Measurements from ENCODE around the gene DHRSX. TPM values are rescaled to one million over a fixed set of nuclear protein-coding genes. Genes with fewer than 3 reads are reported as not detected.

The DHRSX gene
- total and polyA plus RNA-seq, 9 of the 15 experiments (the other 6 are each of a cell fraction or from before 2014, with no cell fraction given) = 0.59 to 11.0 (median 6.2) TPM

DNA sequence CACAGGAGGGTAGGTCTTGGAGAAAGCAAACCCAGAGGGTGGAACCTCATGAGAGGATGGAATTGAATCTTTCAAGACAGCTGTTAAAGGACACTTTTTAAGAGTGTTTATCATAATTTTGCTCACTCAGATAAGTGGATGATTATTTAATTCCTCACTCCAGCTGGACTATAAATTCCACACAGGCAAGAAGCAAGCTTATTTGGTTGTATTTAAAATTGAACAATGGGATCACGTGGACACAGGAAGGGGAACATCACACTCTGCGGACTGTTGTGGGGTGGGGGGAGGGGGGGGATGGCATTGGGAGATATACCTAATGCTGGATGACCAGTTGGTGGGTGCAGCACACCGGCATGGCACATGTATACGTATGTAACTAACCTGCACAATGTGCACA, 116.3 kb downstream of the DHRSX start (continued):
- TF ChIP-seq, protein P1, sequence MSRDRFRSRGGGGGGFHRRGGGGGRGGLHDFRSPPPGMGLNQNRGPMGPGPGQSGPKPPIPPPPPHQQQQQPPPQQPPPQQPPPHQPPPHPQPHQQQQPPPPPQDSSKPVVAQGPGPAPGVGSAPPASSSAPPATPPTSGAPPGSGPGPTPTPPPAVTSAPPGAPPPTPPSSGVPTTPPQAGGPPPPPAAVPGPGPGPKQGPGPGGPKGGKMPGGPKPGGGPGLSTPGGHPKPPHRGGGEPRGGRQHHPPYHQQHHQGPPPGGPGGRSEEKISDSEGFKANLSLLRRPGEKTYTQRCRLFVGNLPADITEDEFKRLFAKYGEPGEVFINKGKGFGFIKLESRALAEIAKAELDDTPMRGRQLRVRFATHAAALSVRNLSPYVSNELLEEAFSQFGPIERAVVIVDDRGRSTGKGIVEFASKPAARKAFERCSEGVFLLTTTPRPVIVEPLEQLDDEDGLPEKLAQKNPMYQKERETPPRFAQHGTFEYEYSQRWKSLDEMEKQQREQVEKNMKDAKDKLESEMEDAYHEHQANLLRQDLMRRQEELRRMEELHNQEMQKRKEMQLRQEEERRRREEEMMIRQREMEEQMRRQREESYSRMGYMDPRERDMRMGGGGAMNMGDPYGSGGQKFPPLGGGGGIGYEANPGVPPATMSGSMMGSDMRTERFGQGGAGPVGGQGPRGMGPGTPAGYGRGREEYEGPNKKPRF (IDR thresholded peaks at IDR 0.05; ENCODE audit: low read depth, low read length) = no peak
- TF ChIP-seq POLR2G (IDR thresholded peaks at IDR 0.05; ENCODE audit: low read depth, low read length) = no peak
- TF ChIP-seq ARHGAP35 (IDR thresholded peaks at IDR 0.05; ENCODE audit: partially characterized antibody) = no peak
- no peak for TF ChIP-seq SNAPC5 (CRISPR knock-in tag; IDR thresholded peaks at IDR 0.05)
- TF ChIP-seq HDAC2 (IDR thresholded peaks at IDR 0.05) = no peak
- no peak for TF ChIP-seq ZNF23 (CRISPR knock-in tag; IDR thresholded peaks at IDR 0.05)
- no peak for TF ChIP-seq NONO (IDR thresholded peaks at IDR 0.05; ENCODE audit: low read depth in 2 of 2, low read length in 1 of 2)
- TF ChIP-seq FOXP1 (CRISPR knock-in tag; IDR thresholded peaks at IDR 0.05) = no peak
- TF ChIP-seq TBL1XR1 (IDR thresholded peaks at IDR 0.05; ENCODE audit: low read length in 2 of 2) = no peak
- TF ChIP-seq PHF8 (IDR thresholded peaks at IDR 0.05; ENCODE audit: borderline replicate concordance, low read length) = no peak
- TF ChIP-seq HNRNPH1 (optimal IDR thresholded peaks at IDR 0.05; ENCODE audit: low read depth, low read length) = no peak
